Measurements from ENCODE around the gene DCP2. TPM values are rescaled to one million over a fixed set of nuclear protein-coding genes. Genes with fewer than 3 reads are reported as not detected.

DCP2 gene
- total RNA-seq, 1 experiment from 2014 or later = 186 TPM

- Mint-ChIP-seq H3K4me3 (no peak overlapping the region), H3K27ac (no peak overlapping the region), H3K9me3 (no peaks in the 10 kb centered on the region), H3K27me3 (ENCODE audit: low read depth) (no peaks in the 10 kb centered on the region), H3K36me3 (peaks cover under 1% of the 10 kb centered on the region; the same call in 1 of the 2 replicates), H3K4me1 (peaks cover 60% of the 10 kb centered on the region)
- TF ChIP-seq SOX15 (CRISPR knock-in tag; IDR thresholded peaks at IDR 0.05) (no peak), ZNF281 (CRISPR knock-in tag; IDR thresholded peaks at IDR 0.05) (no peak), E2F5 (CRISPR knock-in tag; IDR thresholded peaks at IDR 0.05) (no peak), ZNF396 (CRISPR knock-in tag; IDR thresholded peaks at IDR 0.05; ENCODE audit: borderline replicate concordance) (no peak), NFE2L1 (CRISPR knock-in tag; IDR thresholded peaks at IDR 0.05) (no peak), ZNF425 (CRISPR knock-in tag; conservative IDR thresholded peaks at IDR 0.05) (no peak), NR2C2 (CRISPR knock-in tag; IDR thresholded peaks at IDR 0.05) (no peak), RORB (CRISPR knock-in tag; IDR thresholded peaks at IDR 0.05) (no peak)
- DNase-seq (ENCODE audit: low spot score) (no peak), ATAC-seq (no peak)
- ChIA-PET CTCF (interaction anchor here (1.2 kb wide), 2 partner anchors 39 to 302 kb away, joined by 3 to 4 read pairs; no protein-coding TSS in a partner anchor), POLR2A (no interaction called here)
Measured at GRCh38 chr5:113035096-113035495, 58.5 kb downstream of the DCP2 start.

- no peaks in the 10 kb centered on the region for H3K9me3 Mint-ChIP-seq
- H3K4me3 Mint-ChIP-seq = no peak overlapping the region
- no peaks in the 10 kb centered on the region; the same call in 1 of the 2 replicates for H3K36me3 Mint-ChIP-seq
- ChIA-PET POLR2A (no interaction called here), CTCF (interaction anchor here (0.6 kb wide), 1 partner anchor 40 kb away, joined by 3 read pairs; no protein-coding TSS in a partner anchor)
- ATAC-seq (no peak), DNase-seq (ENCODE audit: low spot score) (no peak)
- TF ChIP-seq NFE2L1 (CRISPR knock-in tag; IDR thresholded peaks at IDR 0.05) = no peak
- TF ChIP-seq ZNF317 (CRISPR knock-in tag; IDR thresholded peaks at IDR 0.05; ENCODE audit: borderline replicate concordance, low read depth) = no peak
- TF ChIP-seq ZBTB21 (CRISPR knock-in tag; IDR thresholded peaks at IDR 0.05; ENCODE audit: borderline replicate concordance) = no peak
- TF ChIP-seq ZNF532 (CRISPR knock-in tag; IDR thresholded peaks at IDR 0.05; ENCODE audit: borderline replicate concordance) = no peak
- TF ChIP-seq ESRRA (CRISPR knock-in tag; IDR thresholded peaks at IDR 0.05; ENCODE audit: borderline replicate concordance) = no peak
- TF ChIP-seq USF1 (CRISPR knock-in tag; IDR thresholded peaks at IDR 0.05) = no peak
- TF ChIP-seq FOXJ3 (CRISPR knock-in tag; IDR thresholded peaks at IDR 0.05; ENCODE audit: borderline replicate concordance) = no peak
- TF ChIP-seq CREB1 (CRISPR knock-in tag; IDR thresholded peaks at IDR 0.05) = no peak
- TF ChIP-seq RORB (CRISPR knock-in tag; IDR thresholded peaks at IDR 0.05) = no peak
- TF ChIP-seq IRF2 (CRISPR knock-in tag; IDR thresholded peaks at IDR 0.05; ENCODE audit: borderline replicate concordance, low read depth) = no peak
- no peaks in the 10 kb centered on the region for H3K27me3 Mint-ChIP-seq (ENCODE audit: low read depth)
- peaks cover 47% of the 10 kb centered on the region for H3K4me1 Mint-ChIP-seq
- H3K27ac Mint-ChIP-seq = no peak overlapping the region
Measured at GRCh38 chr5:113036321-113036720, 59.7 kb downstream of the DCP2 start.

Measured in WTC11 (cell line).